Keratinocyte (primary cell): ENCODE results near the gene ARHGAP5. TPM values are rescaled to one million over a fixed set of nuclear protein-coding genes. Genes with fewer than 3 reads are reported as not detected.

ENCODE experiments used
- DNase-seq: peaks from one replicate; pipeline ENCODE4 v3.0.0-alpha.2; 2011; ENCODE audit warnings: low read depth, missing footprints, low spot score
- FAIRE-seq: peaks from 2 replicates; lab custom pipeline; 2011; peaks lifted over from hg19 to GRCh38; lab: Jason Lieb, UNC
- H2AFZ ChIP-seq: 2 replicates; pipeline ENCODE4 v1.6.0; 2012; ENCODE audit warnings: low read length, control low read depth, inconsistent platforms; ENCODE audit not compliant: control insufficient read depth
- H3K27ac ChIP-seq: 2 replicates; pipeline ENCODE4 v1.5.1; 2011; ENCODE audit warnings: low read length; ENCODE audit not compliant: control insufficient read depth, insufficient read depth
- H3K27me3 ChIP-seq: 3 replicates; pipeline ENCODE4 v1.6.0; 2011; ENCODE audit warnings: low read length; ENCODE audit not compliant: control insufficient read depth, insufficient read depth; ENCODE audit errors: extremely low read depth
- H3K36me3 ChIP-seq, 2 experiments: 2 replicates in 1 of 2; 3 replicates in 1 of 2; pipeline ENCODE4 v1.5.1; 2011; ENCODE audit warnings: low read length in 2 of 2, mild to moderate bottlenecking in 1 of 2; ENCODE audit not compliant: control insufficient read depth in 2 of 2, insufficient read depth in 2 of 2; ENCODE audit errors: extremely low read depth in 1 of 2
- H3K4me1 ChIP-seq: 3 replicates; pipeline ENCODE4 v1.5.1; 2011; ENCODE audit warnings: low read length; ENCODE audit not compliant: control insufficient read depth, insufficient read depth; ENCODE audit errors: extremely low read depth
- H3K4me2 ChIP-seq: 3 replicates; pipeline ENCODE4 v1.6.0; 2011; ENCODE audit warnings: low read depth, low read length; ENCODE audit not compliant: control insufficient read depth, insufficient read depth; ENCODE audit errors: extremely low read depth
- H3K4me3 ChIP-seq, 3 experiments: fragments of 200-600 bp in 1 of 3; sonication (generic) in 1 of 3; 2 replicates in 2 of 3; 3 replicates in 1 of 3; pipeline ENCODE4 v1.5.1; 2011 to 2016; ENCODE audit warnings: low read length in 3 of 3, mild to moderate bottlenecking in 3 of 3, control low read depth in 2 of 3, inconsistent platforms in 1 of 3, low read depth in 1 of 3, mixed read lengths in 1 of 3, mixed run types in 1 of 3, moderate library complexity in 1 of 3; ENCODE audit not compliant: control insufficient read depth in 2 of 3, insufficient read depth in 2 of 3; ENCODE audit errors: extremely low read depth in 1 of 3
- H3K79me2 ChIP-seq: 2 replicates; pipeline ENCODE4 v1.6.0; 2012; ENCODE audit warnings: low read length; ENCODE audit not compliant: control insufficient read depth, insufficient read depth
- H3K9ac ChIP-seq: 3 replicates; pipeline ENCODE4 v1.6.0; 2011; ENCODE audit warnings: low read length; ENCODE audit not compliant: control insufficient read depth, insufficient read depth; ENCODE audit errors: extremely low read depth
- H3K9me1 ChIP-seq: 3 replicates; pipeline ENCODE4 v1.6.0; 2011; ENCODE audit warnings: low read length; ENCODE audit not compliant: control insufficient read depth, insufficient read depth; ENCODE audit errors: extremely low read depth
- H3K9me3 ChIP-seq: 2 replicates; pipeline ENCODE4 v1.5.1; 2012; ENCODE audit warnings: low read depth, low read length; ENCODE audit not compliant: control insufficient read depth
- H4K20me1 ChIP-seq: 3 replicates; pipeline ENCODE4 v1.6.0; 2011; ENCODE audit warnings: low read length; ENCODE audit not compliant: control insufficient read depth, insufficient read depth; ENCODE audit errors: extremely low read depth
- EZH2 ChIP-seq: IDR thresholded peaks from one replicate; pipeline ENCODE4 v1.6.1; 2012; ENCODE audit warnings: inconsistent platforms, mild to moderate bottlenecking, low read length, moderate library complexity
- dilution Hi-C: fragments of 300-500 bp; cut with MboI; formaldehyde crosslinking; loops from one replicate; pipeline ENCODE4 v1.7.0; 2020; ENCODE audit warnings: low sequenced_read_pairs; ENCODE audit not compliant: extremely low pct_ligation_motif_present
- polyA plus RNA-seq, 5 experiments: library from polyadenylated mRNA; depleted of rRNA in 3 of 5; stranded (reverse) in 3 of 5; stranded (forward) in 1 of 5; unstranded in 1 of 5; fragments of >200 nt; gene quantifications; 1 replicate in 1 of 5; 2 replicates in 3 of 5; 3 replicates in 1 of 5; pipeline versions ENCODE4 v1.2.1 to v1.2.3, GENCODE V29; 2011 to 2012; ENCODE audit warnings: missing spikeins in 2 of 5, low read depth in 1 of 5, low replicate concordance in 1 of 5
- TF ChIP-seq, protein P1 (sequence below), 3 experiments: IDR thresholded peaks in 1 of 3; conservative IDR thresholded peaks in 1 of 3; optimal IDR thresholded peaks in 1 of 3; 2 replicates in 2 of 3; 3 replicates in 1 of 3; pipeline versions ENCODE3 to v1.5.1; 2011; ENCODE audit warnings: low read length in 3 of 3, mild to moderate bottlenecking in 3 of 3, moderate library complexity in 2 of 3, control low read depth in 1 of 3, inconsistent platforms in 1 of 3; ENCODE audit not compliant: insufficient read depth in 2 of 3; ENCODE audit errors: extremely low read depth in 1 of 3

Gene ARHGAP5
- polyA plus RNA-seq, 1 donor (not counting 4 experiments of a cell fraction or from before 2014, with no cell fraction given): 43.1 TPM

DNA sequence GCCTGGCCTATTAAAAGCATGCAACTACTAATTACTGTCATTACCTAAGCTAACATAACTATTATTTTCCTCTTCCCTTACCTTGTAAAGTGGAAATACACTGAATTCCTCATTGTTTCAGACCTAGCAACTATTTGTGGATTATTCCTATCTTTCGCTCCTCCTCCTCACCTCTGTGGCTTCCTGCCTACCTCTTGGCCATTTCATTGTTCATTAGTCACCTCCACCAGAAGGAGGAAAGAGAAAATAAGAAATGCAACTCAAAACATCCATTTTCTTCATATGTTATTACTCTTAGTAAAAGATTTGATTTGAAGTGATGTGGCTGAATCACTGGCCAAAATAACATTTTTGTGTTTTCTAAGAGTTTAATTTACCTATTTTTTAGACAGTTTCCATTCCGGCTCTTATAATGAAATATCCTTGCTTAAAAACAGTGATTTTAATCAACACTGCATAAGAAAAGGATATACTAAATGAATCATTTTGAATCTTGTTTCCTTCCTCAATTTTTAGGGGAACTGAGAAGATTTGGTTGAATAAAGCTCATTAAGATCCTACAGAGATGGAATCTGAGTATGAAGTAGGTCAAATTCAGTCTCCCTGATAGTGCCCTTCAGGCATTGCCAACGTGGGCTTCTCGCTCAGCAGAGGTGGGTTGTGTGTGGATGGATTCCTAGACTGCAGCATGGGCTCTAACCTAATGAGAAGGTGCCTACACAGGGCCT, 27.6 kb upstream of the ARHGAP5 start:
- H2AFZ ChIP-seq: no peak overlapping the region
- TF ChIP-seq, protein P1, sequence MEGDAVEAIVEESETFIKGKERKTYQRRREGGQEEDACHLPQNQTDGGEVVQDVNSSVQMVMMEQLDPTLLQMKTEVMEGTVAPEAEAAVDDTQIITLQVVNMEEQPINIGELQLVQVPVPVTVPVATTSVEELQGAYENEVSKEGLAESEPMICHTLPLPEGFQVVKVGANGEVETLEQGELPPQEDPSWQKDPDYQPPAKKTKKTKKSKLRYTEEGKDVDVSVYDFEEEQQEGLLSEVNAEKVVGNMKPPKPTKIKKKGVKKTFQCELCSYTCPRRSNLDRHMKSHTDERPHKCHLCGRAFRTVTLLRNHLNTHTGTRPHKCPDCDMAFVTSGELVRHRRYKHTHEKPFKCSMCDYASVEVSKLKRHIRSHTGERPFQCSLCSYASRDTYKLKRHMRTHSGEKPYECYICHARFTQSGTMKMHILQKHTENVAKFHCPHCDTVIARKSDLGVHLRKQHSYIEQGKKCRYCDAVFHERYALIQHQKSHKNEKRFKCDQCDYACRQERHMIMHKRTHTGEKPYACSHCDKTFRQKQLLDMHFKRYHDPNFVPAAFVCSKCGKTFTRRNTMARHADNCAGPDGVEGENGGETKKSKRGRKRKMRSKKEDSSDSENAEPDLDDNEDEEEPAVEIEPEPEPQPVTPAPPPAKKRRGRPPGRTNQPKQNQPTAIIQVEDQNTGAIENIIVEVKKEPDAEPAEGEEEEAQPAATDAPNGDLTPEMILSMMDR (optimal IDR thresholded peaks at IDR 0.05 in 1 of 3, IDR thresholded peaks at IDR 0.05 in 1 of 3, conservative IDR thresholded peaks at IDR 0.05 in 1 of 3; ENCODE audit: extremely low read depth in 1 of 3, insufficient read depth in 2 of 3, low read length in 3 of 3): no peak
- TF ChIP-seq EZH2: no peak
- H3K79me2 ChIP-seq: no peaks in the 10 kb centered on the region
- DNase-seq: no peak
- H3K27me3 ChIP-seq: no peaks in the 10 kb centered on the region
- H3K4me1 ChIP-seq: no peaks in the 10 kb centered on the region
- H3K4me2 ChIP-seq: no peak overlapping the region
- dilution Hi-C loops: no loop called here
- no peak for FAIRE-seq
- H3K9me1 ChIP-seq: no peaks in the 10 kb centered on the region
- no peaks in the 10 kb centered on the region for H3K9me3 ChIP-seq
- no peaks in the 10 kb centered on the region for H3K36me3 ChIP-seq
- H3K4me3 ChIP-seq: no peak overlapping the region
- no peaks in the 10 kb centered on the region for H4K20me1 ChIP-seq
- H3K9ac ChIP-seq: no peak overlapping the region
- H3K27ac ChIP-seq: no peak overlapping the region

- FAIRE-seq: no peak
- TF ChIP-seq, protein P1 (optimal IDR thresholded peaks at IDR 0.05 in 1 of 3, IDR thresholded peaks at IDR 0.05 in 1 of 3, conservative IDR thresholded peaks at IDR 0.05 in 1 of 3; ENCODE audit: extremely low read depth in 1 of 3, insufficient read depth in 2 of 3, low read length in 3 of 3): no peak
- H3K4me2 ChIP-seq: no peak overlapping the region
- H3K4me1 ChIP-seq: no peaks in the 10 kb centered on the region
- dilution Hi-C loops: no loop called here
- no peak overlapping the region for H3K4me3 ChIP-seq
- no peaks in the 10 kb centered on the region for H3K79me2 ChIP-seq
- H3K9ac ChIP-seq: no peak overlapping the region
- H4K20me1 ChIP-seq: no peaks in the 10 kb centered on the region
- no peak for DNase-seq
- no peak overlapping the region for H3K27ac ChIP-seq
- H2AFZ ChIP-seq: no peak overlapping the region
- H3K9me3 ChIP-seq: no peaks in the 10 kb centered on the region
- no peaks in the 10 kb centered on the region for H3K27me3 ChIP-seq
- H3K9me1 ChIP-seq: no peaks in the 10 kb centered on the region
- H3K36me3 ChIP-seq: no peaks in the 10 kb centered on the region
Observed at GRCh38 chr14:32050878-32051277, 26.2 kb upstream of the ARHGAP5 start.
